HepG2 (cell line): ENCODE data around the gene AZI2. TPM values are rescaled to one million over a fixed set of nuclear protein-coding genes. Genes with fewer than 3 reads are reported as not detected.

Experiments
- AHDC1 ChIP-seq: sonication (generic); formaldehyde crosslinking; IDR thresholded peaks from 2 replicates; pipeline ENCODE4 v1.5.1; 2020; ENCODE audit warnings: mild to moderate bottlenecking, missing genetic modification reagents, borderline replicate concordance
- AKAP8 ChIP-seq: sonication (generic); formaldehyde crosslinking; IDR thresholded peaks from 2 replicates; pipeline ENCODE4 v1.5.1; 2020; ENCODE audit warnings: mild to moderate bottlenecking, missing genetic modification reagents
- CEBPG ChIP-seq: IDR thresholded peaks from 2 replicates; pipeline ENCODE4 v1.6.1; 2016
- FOSL1 ChIP-seq: sonication (generic); formaldehyde crosslinking; IDR thresholded peaks from 2 replicates; pipeline ENCODE4 v1.9.0; 2021; ENCODE audit warnings: missing genetic modification reagents, borderline replicate concordance
- HNF4A ChIP-seq: sonication (generic); formaldehyde crosslinking; IDR thresholded peaks from 2 replicates; pipeline ENCODE4 v1.4.0; 2020; ENCODE audit warnings: missing genetic modification reagents
- KDM5B ChIP-seq: sonication (generic); formaldehyde crosslinking; IDR thresholded peaks from 2 replicates; pipeline ENCODE4 v1.4.0; 2020; ENCODE audit warnings: missing genetic modification reagents, mild to moderate bottlenecking, borderline replicate concordance
- MBD4 ChIP-seq: IDR thresholded peaks from 2 replicates; pipeline ENCODE4 v1.6.1; 2012; ENCODE audit warnings: low read length, inconsistent platforms, borderline replicate concordance
- NCOA5 ChIP-seq: sonication (generic); formaldehyde crosslinking; IDR thresholded peaks from 2 replicates; pipeline ENCODE4 v1.4.0; 2020; ENCODE audit warnings: missing genetic modification reagents
- SP2 ChIP-seq: sonication (generic); formaldehyde crosslinking; IDR thresholded peaks from 2 replicates; pipeline ENCODE4 v1.5.1; 2020; ENCODE audit warnings: mild to moderate bottlenecking, missing genetic modification reagents
- ZBTB33 ChIP-seq: sonication (generic); formaldehyde crosslinking; IDR thresholded peaks from 2 replicates; pipeline ENCODE4 v1.4.0; 2020; ENCODE audit warnings: missing genetic modification reagents
- ZMYM4 ChIP-seq: sonication (generic); formaldehyde crosslinking; IDR thresholded peaks from 2 replicates; pipeline ENCODE4 v1.8.1; 2023; ENCODE audit warnings: mild to moderate bottlenecking, missing genetic modification reagents
- ZNF512 ChIP-seq: sonication (generic); formaldehyde crosslinking; IDR thresholded peaks from 2 replicates; pipeline ENCODE4 v1.4.0; 2020; ENCODE audit warnings: mild to moderate bottlenecking, missing genetic modification reagents
- ZNF678 ChIP-seq: sonication (generic); formaldehyde crosslinking; IDR thresholded peaks from 2 replicates; pipeline ENCODE4 v1.4.0; 2020; ENCODE audit warnings: mild to moderate bottlenecking, missing genetic modification reagents
- ZNF839 ChIP-seq: sonication (generic); formaldehyde crosslinking; IDR thresholded peaks from 2 replicates; pipeline ENCODE4 v1.4.0; 2020; ENCODE audit warnings: missing genetic modification reagents, mild to moderate bottlenecking, borderline replicate concordance
- ZNF841 ChIP-seq: sonication (generic); formaldehyde crosslinking; IDR thresholded peaks from 2 replicates; pipeline ENCODE4 v1.8.1; 2023; ENCODE audit warnings: missing genetic modification reagents, borderline replicate concordance
- polyA plus RNA-seq, 8 experiments: library from polyadenylated mRNA; depleted of rRNA in 3 of 8; stranded (reverse) in 7 of 8; unstranded in 1 of 8; fragments of >200 nt; fragmentation: Illumina TruSeq in 4 of 8; extraction: Trizol in 4 of 8; gene quantifications; 2 replicates each; pipeline versions ENCODE4 v1.2.1 to v1.2.3, GENCODE V29; 2011 to 2016; ENCODE audit warnings: low read depth in 4 of 8, missing spikeins in 1 of 8, mixed read lengths in 1 of 8; ENCODE audit not compliant: insufficient read depth in 1 of 8
- total RNA-seq, 5 experiments: library from RNA; depleted of rRNA; stranded (reverse); fragments of >200 nt; fragmentation: Illumina TruSeq; extraction: Trizol; gene quantifications; 2 replicates each; pipeline ENCODE4 v1.2.3, GENCODE V29; 2016; ENCODE audit warnings: low read depth in 1 of 5
- TF ChIP-seq, protein P1 (sequence below): sonication (generic); formaldehyde crosslinking; conservative IDR thresholded peaks from 2 replicates; pipeline ENCODE4 v1.5.0; 2020; ENCODE audit warnings: missing genetic modification reagents

Gene AZI2
- total and polyA plus RNA-seq, 2 of the 13 experiments (the other 11 are each of a cell fraction or from before 2014, with no cell fraction given), result 43.7 to 49.8 TPM

- peak; percentile 55 for TF ChIP-seq CEBPG
- TF ChIP-seq ZNF839 (CRISPR knock-in tag), result no peak
- TF ChIP-seq AHDC1 (CRISPR knock-in tag), result peak; percentile 66; the same call in 1 of the 2 replicates
- TF ChIP-seq, protein P1, sequence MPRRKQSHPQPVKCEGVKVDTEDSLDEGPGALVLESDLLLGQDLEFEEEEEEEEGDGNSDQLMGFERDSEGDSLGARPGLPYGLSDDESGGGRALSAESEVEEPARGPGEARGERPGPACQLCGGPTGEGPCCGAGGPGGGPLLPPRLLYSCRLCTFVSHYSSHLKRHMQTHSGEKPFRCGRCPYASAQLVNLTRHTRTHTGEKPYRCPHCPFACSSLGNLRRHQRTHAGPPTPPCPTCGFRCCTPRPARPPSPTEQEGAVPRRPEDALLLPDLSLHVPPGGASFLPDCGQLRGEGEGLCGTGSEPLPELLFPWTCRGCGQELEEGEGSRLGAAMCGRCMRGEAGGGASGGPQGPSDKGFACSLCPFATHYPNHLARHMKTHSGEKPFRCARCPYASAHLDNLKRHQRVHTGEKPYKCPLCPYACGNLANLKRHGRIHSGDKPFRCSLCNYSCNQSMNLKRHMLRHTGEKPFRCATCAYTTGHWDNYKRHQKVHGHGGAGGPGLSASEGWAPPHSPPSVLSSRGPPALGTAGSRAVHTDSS (CRISPR knock-in tag), result no peak
- peak; percentile 67 for TF ChIP-seq SP2 (CRISPR knock-in tag)
- TF ChIP-seq HNF4A (CRISPR knock-in tag), result peak; percentile 4; the same call in 1 of the 2 replicates
- peak; percentile 86 for TF ChIP-seq KDM5B (CRISPR knock-in tag)
- no peak for TF ChIP-seq NCOA5 (CRISPR knock-in tag)
- no peak for TF ChIP-seq AKAP8 (CRISPR knock-in tag)
- TF ChIP-seq ZNF841 (CRISPR knock-in tag), result no peak
- no peak for TF ChIP-seq FOSL1 (CRISPR knock-in tag)
- TF ChIP-seq MBD4, result no peak
- no peak; the same call in 1 of the 2 replicates for TF ChIP-seq ZNF678 (CRISPR knock-in tag)
- no peak for TF ChIP-seq ZNF512 (CRISPR knock-in tag)
- no peak for TF ChIP-seq ZBTB33 (CRISPR knock-in tag)
- peak; percentile 85; the same call in 1 of the 2 replicates for TF ChIP-seq ZMYM4
These were observed at the start of gene AZI2, which contains the start of gene ZCWPW2 (continued) for GRCh38 chr3:28348629-28349468.
